Tibial artery (tissue), 4 donors: ENCODE data around the gene EVPLL.
"Not testable (repeated sequence)": the region's sequence is repeated elsewhere in the genome, so short reads cannot be mapped to it uniquely, and the experiment has no call there.

Experiments used
- DNase-seq, 2 donors: peaks; one replicate each; pipeline ENCODE4 v3.0.0-alpha.2; 2019
- H3K27ac ChIP-seq, 2 donors: fragments of 200-600 bp; sonication (generic) in 1 of 2; 1 replicate in 1 of 2; 2 replicates in 1 of 2; pipeline ENCODE4 v1.5.1; 2018 to 2019; ENCODE audit warnings: mild to moderate bottlenecking in 1 of 2
- H3K27me3 ChIP-seq, 2 donors: fragments of 200-600 bp; sonication (generic) in 1 of 2; one replicate each; pipeline versions ENCODE4 v1.5.1 to v1.6.0; 2016 to 2019
- H3K36me3 ChIP-seq, 3 donors: fragments of 200-600 bp; sonication (generic) in 2 of 3; one replicate each; pipeline ENCODE4 v1.5.1; 2016 to 2019; ENCODE audit warnings: mild to moderate bottlenecking in 2 of 3
- H3K4me1 ChIP-seq, 4 donors: fragments of 200-600 bp; sonication (generic) in 2 of 4; 1 replicate in 3 of 4; 2 replicates in 1 of 4; pipeline ENCODE4 v1.5.1; 2016 to 2019
- H3K4me3 ChIP-seq, 2 donors: fragments of 200-600 bp; sonication (generic) in 1 of 2; 1 replicate in 1 of 2; 2 replicates in 1 of 2; pipeline ENCODE4 v1.5.1; 2018 to 2019; ENCODE audit warnings: mild to moderate bottlenecking in 2 of 2
- H3K9me3 ChIP-seq, 3 donors: fragments of 200-600 bp; sonication (generic) in 1 of 3; one replicate each; pipeline ENCODE4 v1.5.1; 2016 to 2019
- CTCF ChIP-seq, 2 experiments: fragments of 200-600 bp in 1 of 2; fragments of 450-650 bp in 1 of 2; IDR thresholded peaks; one replicate each; pipeline ENCODE4 v1.5.1; 2017 to 2019; ENCODE audit warnings: antibody characterized with exemption in 2 of 2, mild to moderate bottlenecking in 1 of 2, moderate library complexity in 1 of 2
- intact Hi-C: fragments of 100-400 bp; cut with DNase I; formaldehyde crosslinking; loops from one replicate; pipeline ENCODE4 v1.15.0; 2023; ENCODE audit warnings: low total_unique reads

The EVPLL gene

GRCh38 chr17:18371455-18371854 lies 6.1 kb upstream of the EVPLL start:
- H3K27ac ChIP-seq, result no peak overlapping the region
- H3K27me3 ChIP-seq, result peaks cover 0 to 7% of the 10 kb centered on the region in 2 donors
- no peak overlapping the region for H3K4me3 ChIP-seq
- no peak for DNase-seq
- no peak for TF ChIP-seq CTCF (IDR thresholded peaks at IDR 0.05)
- H3K4me1 ChIP-seq, result no peaks in the 10 kb centered on the region
- intact Hi-C loops, result no loop called here
- peaks cover 0 to 6% (median 0%) of the 10 kb centered on the region in 3 donors for H3K9me3 ChIP-seq
- H3K36me3 ChIP-seq, result no peaks in the 10 kb centered on the region

DNA sequence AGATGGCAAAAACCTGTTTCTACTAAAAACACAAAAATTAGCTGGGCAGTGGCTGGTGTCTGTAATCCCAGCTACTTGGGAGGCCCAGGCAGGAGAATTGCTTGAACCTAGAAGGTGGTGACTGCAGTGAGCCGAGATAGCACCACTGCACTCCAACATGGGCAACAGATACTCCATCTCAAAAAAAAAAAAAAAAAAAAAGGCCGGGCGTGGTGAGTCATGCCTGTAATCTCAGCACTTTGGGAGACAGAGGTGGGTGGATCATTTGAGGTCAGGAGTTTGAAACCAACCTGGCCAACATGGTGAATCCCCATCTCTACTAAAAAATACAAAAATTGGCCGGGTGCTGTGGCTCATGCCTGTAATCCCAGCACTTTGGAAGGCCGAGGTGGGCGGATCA lies 4.4 kb upstream of the EVPLL start:
- H3K27ac ChIP-seq, H3K4me3 ChIP-seq, H3K36me3 ChIP-seq, H3K4me1 ChIP-seq, H3K9me3 ChIP-seq, intact Hi-C loops, DNase-seq: not testable (repeated sequence)
- H3K27me3 ChIP-seq, result peaks cover 0 to 11% of the 10 kb centered on the region in 2 donors

GRCh38 chr17:18374216-18374615 lies 3.4 kb upstream of the EVPLL start:
- no peak for TF ChIP-seq CTCF (IDR thresholded peaks at IDR 0.05)
- Histone ChIP-seq H3K4me1 (peaks cover 0 to 7% (median 0%) of the 10 kb centered on the region in 4 donors), H3K36me3 (no peaks in the 10 kb centered on the region), H3K27ac (no peak overlapping the region), H3K27me3 (peaks cover 0 to 14% of the 10 kb centered on the region in 2 donors), H3K4me3 (no peak overlapping the region), H3K9me3 (peaks cover 0 to 6% (median 0%) of the 10 kb centered on the region in 3 donors)
- intact Hi-C loops, result no loop called here
- no peak for DNase-seq

- no peaks in the 10 kb centered on the region for H3K36me3 ChIP-seq
- H3K27ac ChIP-seq, result no peak overlapping the region
- H3K9me3 ChIP-seq, result peaks cover 0 to 6% (median 0%) of the 10 kb centered on the region in 3 donors
- H3K27me3 ChIP-seq, result peaks cover 0 to 46% of the 10 kb centered on the region in 2 donors
- intact Hi-C loops, result no loop called here
- peaks cover 0 to 13% (median 0%) of the 10 kb centered on the region in 4 donors for H3K4me1 ChIP-seq
- no peak for DNase-seq
- H3K4me3 ChIP-seq, result no peak overlapping the region
- TF ChIP-seq CTCF (IDR thresholded peaks at IDR 0.05), result no peak
These were observed 577 bp downstream of the EVPLL start for GRCh38 chr17:18378205-18378505.

DNA sequence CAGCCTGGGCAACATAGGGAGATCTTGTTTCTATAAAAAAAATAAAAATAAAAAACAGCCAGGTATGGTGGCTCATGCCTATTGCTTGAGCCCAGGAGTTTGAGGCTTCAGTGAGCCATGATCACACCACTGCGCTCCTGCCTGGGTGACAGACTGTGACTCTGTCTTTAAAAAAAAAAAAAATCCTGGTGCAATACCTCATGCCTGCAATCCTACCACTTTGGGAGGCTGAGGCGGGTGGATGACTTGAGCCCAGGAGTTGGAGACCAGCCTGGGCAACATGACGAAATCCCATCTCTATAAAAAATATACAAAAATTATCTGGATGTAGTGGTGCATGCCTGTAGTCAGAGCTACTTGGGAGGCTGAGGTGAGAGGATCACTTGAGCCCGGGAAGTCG lies 1.0 kb downstream of the EVPLL start:
- Histone ChIP-seq H3K4me1 (peaks cover 0 to 14% (median 0%) of the 10 kb centered on the region in 4 donors), H3K27me3 (peaks cover 0 to 50% of the 10 kb centered on the region in 2 donors)
- DNase-seq, H3K27ac ChIP-seq, H3K9me3 ChIP-seq, H3K4me3 ChIP-seq, H3K36me3 ChIP-seq, intact Hi-C loops: not testable (repeated sequence)

DNA sequence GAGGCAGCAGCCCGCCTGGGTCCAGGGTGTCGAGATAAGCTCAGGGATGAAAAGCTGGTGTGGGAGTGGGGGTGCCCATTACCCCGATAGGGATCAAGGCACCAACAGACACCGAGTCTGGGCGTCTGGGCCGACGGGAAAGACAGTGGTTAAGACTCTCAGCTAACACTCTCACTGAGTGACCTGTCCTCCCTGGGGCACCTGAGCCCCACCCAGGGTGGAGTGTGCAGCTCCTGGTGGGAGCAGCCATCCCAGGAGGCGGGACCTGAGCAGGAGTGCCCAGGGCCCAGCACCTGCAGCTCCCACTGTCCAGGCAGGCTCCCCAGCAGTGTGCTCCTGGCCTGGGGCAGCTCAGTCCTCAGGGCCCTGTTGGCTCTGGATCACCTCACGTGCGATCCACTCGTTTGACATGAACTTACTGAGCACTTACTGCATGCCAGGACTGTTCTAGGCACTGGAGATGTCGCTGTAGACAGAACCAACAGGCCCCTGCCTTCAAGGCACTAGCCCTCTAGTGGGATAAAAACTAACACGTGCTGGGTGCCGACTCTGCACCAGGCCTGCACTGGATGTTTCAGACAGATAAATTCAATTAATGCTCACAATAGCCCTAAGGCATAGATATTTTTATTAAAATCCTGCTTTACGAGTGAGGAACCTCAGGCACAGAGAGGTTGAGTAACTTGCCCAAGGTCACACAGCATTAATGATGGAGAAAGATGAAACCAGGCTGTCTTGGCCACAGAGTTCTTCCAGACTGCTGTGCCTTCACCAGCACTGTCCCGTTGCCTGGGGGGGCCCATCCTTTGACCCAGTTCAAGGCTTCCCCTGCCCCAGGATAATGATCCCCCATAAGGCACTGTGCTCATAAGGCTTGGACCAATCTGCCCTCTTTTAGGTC lies 1.9 kb downstream of the EVPLL start:
- no peak for DNase-seq
- no peak for TF ChIP-seq CTCF (IDR thresholded peaks at IDR 0.05)
- Histone ChIP-seq H3K27ac (no peak overlapping the region), H3K27me3 (peaks cover 0 to 54% of the 10 kb centered on the region in 2 donors), H3K9me3 (peaks cover 0 to 6% (median 0%) of the 10 kb centered on the region in 3 donors), H3K4me3 (no peak overlapping the region), H3K4me1 (peaks cover 0 to 14% (median 0%) of the 10 kb centered on the region in 4 donors), H3K36me3 (no peaks in the 10 kb centered on the region)
- intact Hi-C loops, result no loop called here
